ENCODE results near the gene CAMK1G.

The CAMK1G gene

DNA sequence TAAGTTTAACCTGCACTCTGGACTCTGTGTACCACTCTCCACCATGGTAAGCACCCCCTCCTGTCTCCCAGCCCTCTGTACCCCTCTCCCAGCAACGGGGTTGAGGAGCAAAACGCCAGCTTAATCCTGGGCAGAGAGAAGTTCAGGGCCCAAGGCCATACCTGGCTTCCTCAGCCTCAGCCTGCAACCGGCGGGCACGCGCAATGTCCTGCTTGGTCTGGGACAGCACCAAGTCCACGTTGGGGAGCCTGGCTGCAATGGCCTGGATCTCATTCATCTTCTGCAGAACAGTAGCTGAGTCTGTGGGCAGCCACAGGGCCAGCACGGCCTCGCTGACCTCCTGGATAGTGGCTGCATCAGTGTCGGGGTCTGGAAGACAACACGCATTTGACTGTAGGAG is 34.8 kb downstream of the CAMK1G start:
- no peak for DNase-seq

DNA sequence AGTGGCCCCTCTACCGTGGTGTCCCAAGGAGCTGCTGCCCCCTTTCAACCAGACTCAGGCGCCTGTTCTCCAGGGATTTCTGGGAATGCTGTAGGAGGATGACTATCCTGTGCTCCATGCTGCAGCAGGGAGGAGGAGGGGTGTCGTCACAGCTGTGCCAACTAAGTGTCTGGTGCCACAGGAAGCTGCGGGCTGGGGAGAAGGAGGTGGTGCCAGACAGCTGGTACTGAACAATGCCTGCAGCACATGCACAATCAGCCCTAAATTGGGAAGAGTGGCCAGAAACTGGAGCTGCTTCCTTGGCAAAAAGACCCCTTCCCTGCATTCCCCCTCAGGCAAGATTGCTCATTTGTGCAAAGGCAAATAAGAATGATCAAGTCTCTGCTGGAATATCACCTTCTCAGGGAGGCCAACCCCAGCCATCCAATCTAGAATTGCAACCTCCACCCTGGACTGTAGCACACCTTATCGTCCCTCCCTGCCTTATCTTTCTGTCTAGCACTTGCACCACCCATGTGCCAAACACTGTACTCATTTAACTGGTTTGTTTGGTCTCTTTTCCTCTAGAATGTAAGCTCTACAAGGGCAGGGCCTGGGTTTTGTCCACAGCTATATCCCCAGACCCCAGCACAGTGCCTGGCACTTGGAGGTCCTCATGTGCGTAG is 35.4 kb downstream of the CAMK1G start:
- DNase-seq: peak in 51 of 56 donors; percentile 9 to 92 (median 68)

DNA sequence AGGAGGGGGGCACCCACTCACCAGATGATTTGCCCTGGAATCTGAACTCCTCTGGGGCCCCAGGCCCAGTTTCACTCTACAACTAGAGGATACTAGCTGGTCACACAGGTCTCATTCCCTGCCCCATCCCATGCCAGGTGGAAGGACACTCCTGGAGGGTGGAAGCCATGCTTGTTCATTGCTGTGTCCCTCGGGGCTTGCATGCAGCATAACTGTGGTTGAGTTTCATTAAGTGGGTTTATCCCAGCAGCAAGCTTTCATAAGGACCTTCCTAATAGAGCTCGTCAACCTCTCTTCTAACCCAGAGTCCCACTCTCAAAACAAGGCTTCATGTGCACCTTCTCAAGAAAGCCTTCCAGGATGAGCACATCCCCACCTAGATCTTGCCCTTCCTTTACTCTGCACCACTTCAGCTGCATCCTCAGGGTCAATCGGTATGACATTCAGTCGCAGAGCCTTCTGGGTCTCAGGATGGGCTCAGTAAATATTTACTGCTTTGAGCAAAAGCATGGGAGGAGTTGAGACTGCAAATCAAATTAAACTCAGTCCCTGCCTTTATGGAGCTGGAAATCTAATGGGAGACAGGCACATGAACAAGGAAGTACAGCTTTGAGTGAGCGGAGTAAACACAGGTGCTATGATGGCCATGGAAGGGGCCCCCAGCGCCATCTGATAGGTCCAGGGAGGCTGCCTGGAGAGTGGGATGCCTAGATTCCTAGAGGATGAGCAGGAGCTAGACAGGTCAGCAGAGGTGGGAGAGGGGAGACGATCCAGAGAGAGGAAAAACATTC is 36.4 kb downstream of the CAMK1G start:
- no peak for DNase-seq

DNA sequence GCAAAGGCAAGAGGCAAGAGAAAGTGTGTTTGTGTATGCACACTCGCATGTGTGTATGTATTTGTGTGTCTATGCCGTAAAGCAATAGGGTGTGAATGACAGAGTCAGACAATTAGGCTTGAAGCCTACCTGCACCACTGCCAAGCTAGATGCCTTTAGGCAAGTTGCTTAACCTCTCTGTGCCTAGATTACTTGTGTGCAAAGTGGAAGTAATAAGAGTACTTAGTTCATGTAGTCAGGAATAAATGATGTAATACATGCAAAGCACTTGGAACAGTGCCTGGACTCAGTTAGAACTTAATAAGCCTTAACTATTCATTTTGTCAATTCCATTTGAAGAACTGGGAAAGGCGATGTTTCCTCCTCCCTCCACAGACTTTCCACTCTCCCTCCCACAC is 37.0 kb downstream of the CAMK1G start:
- DNase-seq: no peak

DNA sequence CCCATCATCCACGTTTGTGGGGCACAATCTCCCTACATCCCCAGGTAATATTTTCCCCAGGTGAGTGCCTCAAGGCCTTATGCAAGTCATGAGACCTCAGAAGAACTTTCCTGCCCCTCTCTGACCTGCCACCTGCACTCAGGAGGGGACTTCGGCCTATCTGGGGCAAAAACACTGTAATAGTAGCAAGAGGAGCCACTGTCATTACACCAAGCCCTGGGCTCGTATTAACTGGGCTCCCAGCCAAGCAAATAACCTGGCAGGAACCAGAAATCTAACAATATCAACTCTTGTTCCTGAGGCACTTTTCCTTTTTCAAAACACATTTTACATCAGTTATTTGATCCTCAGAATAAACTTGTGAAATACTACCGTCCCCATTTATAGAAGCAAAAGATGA is 37.8 kb downstream of the CAMK1G start:
- no peak for DNase-seq

DNA sequence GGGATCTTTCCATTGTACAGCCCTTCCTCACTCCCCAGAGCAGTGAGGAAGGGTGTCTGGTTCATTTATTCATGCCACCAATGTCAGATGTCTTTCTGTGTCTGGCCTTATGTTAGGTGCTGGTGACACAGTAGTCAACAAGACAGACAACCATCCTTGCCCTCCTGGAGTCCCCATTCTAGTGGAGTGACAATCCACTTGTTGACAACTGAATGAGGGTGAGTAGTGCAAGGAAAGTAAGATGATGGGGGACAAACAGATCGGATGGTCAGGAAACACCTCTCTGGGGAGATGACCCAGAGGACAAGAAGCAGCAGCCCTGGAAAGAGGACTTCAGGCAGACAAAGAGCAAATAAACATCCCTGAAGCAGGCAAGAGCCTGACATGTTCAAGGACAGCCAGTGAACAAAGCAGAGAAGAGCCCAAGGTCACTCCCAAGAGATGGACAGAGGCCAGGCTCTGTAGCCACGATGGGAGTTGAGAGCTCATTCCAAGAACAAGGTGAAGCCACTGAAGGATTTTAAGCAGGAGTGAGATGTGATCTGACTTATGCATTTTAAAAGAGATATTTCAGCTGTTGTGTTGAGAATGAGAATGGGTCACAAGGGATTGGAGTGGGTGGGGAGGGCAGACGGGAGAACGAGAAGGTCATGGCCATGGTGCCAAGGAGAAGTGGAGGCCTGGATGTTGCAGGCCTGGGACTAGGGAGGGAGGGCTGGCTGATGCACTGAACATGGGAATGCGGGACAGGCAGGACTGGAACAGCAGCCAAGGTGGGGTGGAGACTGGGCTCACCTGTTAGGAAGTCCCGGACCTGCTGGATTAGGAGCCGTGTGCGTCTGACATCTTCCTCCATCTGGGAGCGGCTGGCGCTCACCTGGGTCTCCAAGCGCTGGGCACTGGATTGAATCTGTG is 38.5 kb downstream of the CAMK1G start:
- no peak for DNase-seq

DNA sequence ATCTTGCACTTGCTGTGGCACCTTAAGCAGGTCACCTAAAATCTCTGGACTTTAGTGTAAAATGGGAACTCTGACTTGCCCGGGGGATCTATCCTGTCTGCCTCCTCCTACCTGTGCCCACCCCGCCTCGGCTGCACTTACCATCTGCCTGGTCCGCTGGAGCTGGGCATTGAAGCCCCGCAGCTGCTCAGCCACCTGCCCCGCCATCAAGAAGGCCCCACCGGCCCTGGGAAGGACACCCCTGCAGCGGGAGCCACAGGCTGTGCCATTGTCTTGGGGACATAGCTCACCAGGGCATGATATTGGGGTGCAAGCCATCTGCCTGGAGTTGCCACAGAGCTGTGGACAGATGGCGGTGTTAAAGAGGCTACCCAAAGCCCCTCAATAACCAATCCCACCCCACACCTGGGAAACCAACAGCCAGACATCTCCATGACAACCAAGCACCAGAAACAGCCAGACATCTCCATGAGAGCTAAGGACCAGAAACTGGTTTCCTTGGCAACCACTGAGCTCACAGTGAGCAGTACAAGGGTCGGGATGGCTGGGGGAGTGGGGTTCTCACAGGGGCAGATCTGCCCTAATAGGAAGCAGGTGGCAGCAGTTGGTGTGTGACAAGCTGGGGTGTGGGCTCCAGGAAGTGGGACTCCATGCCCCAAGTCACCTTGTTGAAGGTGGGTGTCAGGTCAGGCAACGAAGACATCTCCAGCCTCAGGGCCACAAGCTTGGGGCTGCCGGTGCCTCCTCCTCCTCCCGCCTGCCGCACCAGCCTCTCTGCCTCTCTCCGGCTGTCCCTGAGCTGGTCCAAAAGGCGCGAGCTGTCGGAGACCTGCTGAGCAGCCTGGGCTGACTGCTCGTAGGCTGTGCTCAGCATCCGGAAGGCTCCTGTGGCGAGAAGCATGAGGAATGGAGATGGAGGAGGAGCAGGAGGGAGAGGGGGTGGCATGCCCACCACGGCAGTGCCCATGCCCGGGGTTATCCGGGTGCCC is 39.6 kb downstream of the CAMK1G start:
- peak in 8 of 56 donors; percentile 11 to 50 (median 22) for DNase-seq

DNA sequence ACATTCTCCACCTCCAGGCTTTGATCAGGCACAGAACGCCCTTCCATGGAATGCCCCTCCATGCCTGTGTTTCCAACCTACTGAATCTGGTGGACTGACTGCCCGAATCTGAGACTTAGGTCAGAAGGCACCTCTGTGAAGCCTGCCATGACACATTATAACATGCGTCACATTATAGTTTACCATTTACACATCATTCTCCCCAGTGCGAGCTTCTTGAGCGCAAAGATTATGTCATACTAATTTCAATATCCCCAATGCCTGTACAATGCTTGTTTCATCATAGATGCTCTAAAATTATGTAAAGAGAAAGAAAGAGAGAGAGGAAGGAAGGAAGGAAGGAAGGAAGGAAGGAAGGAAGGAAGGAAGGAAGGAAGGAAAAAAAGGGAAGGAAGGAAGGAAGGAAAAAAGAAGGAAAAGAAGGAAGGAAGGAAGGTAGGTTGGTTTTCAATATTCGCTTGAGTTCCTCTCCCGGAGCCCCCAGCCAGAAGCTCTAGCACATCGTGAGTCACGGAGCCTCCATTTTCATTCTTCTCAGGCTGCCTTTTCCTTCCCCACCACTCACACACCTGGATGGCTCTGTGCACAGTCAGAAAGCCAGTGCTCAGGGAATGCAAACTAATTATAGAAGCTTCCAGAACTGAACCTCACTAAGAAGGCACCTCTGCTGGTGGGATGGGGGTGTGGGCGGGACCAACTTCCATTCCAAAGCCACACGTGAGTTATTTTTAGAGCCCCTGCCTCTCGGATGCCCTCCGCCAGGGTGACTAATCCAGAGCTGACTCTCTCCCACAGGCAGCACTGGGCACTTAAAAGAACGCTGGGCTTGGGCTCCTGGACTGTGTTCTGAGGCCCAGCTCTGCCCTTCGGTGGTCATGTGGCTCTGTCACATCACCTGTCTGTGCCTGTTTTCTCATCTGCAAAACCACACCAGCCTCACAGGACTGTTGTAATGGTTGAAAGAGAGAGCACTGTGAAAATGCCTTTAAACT is 41.3 kb downstream of the CAMK1G start:
- DNase-seq: peak in 10 of 56 donors; percentile 11 to 49 (median 26)

DNA sequence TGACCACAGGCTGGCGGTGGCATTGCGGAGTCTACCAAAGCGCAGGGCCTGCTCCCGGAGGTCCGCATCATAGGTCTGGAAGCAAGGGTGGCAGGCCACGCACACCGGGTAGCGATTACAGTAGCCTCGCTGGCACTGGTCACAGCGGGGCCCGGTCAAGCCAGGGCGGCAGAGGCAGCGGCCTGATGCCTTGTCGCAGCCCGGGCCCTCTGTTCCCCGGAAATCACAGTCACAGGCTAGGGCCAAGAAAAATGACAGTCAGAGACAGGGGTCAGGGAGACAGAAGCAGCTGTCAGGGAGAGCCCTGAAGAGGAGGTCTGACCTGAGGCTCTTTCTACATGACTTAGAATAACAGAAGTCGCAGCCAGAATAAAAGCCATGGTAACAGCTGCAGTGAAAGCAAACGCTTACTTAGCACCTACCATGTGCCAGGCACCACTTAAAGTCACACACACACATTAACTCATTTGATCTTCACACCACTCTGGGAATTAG is 42.3 kb downstream of the CAMK1G start:
- peak in 4 of 56 donors; percentile 12 to 23 (median 18) for DNase-seq

DNA sequence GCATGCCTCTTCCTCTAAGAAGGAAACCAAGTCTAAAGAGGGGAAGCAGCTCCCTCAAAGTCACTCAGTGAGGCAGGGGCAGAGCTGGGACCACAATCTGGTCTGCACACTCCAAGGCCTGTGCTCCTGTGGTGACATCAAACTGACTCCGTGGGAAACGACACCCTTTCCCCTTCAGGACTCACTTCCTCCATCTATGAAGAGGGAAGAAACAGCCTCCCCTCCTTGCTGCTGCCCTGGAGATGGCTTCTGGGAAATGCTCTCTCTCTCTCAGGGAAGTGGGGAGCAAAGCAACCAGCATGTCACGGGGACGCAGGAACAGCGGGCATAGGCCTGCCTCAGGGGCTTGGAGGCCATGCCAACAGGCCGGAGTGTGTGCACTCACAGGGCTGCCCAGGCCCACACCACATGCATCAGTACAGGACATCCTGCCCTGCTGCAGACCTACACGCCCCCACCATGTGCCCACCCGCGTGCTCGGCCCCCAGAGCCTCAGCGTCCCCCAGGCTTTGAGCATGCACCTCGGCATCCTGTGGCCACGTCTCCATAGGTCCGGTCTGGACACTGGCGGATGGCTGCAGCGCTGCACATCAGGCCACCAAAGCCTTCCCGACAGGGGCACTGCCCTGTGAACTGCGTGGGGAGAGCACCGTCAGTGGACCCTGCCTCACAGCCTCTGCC is 43.0 kb downstream of the CAMK1G start:
- no peak for DNase-seq

DNA sequence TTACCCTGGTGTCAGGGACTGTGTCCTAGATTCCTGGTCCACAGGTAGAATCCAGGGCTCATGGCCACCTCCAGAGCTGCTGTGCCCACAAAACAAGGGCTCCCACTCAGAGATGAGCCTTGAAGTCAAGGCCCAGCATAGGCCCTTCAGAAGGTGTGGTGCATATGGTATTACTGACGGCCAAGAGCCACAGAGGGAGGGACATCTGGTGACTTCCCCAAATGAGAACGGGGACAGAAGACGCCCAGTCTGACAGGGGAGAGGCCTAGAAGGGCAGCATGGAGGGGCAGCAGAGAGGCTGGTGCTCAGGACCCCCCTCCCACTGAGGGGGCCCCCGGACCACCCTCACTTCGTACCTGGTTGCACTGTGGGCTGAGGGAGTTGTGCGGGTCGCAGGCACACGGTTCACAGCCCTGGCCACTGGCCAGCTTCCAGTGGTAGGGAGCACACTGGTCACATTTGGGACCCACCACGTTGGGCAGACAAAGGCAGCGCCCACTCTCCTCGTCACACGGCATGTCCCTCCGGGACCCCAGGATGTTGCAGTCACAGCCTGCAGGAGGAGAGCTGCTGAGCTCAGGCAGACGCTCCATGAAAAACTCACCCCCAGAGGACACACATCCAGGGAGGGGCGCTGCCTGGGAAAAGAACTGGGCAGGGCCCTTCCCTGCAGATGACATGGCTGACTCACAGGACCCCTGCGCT is 43.7 kb downstream of the CAMK1G start:
- DNase-seq: peak in 2 of 56 donors; percentile 36 to 53

DNA sequence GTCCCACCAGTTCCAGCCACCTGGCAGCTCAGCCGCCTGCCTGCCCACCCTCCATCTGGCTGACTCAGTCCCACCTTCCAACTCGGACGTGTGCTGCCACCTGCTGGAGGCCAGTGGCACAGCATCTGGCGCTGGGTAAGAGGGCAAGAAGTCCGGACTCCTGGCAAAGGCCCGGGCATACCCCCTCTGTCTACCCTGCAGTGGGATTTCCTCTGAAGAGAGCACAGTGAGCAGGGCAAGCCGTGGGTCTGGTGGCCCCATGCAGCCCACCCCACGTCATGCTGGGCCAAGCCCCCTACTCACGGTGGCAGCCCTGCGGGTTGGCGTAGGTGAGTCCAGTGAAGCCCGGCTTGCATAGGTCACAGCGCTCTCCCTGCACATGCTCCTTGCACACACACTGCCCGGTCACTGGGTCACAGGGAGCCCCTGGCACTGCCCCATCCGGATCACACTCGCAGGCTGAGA is 44.2 kb downstream of the CAMK1G start:
- peak in 51 of 56 donors; percentile 20 to 91 (median 69) for DNase-seq

DNA sequence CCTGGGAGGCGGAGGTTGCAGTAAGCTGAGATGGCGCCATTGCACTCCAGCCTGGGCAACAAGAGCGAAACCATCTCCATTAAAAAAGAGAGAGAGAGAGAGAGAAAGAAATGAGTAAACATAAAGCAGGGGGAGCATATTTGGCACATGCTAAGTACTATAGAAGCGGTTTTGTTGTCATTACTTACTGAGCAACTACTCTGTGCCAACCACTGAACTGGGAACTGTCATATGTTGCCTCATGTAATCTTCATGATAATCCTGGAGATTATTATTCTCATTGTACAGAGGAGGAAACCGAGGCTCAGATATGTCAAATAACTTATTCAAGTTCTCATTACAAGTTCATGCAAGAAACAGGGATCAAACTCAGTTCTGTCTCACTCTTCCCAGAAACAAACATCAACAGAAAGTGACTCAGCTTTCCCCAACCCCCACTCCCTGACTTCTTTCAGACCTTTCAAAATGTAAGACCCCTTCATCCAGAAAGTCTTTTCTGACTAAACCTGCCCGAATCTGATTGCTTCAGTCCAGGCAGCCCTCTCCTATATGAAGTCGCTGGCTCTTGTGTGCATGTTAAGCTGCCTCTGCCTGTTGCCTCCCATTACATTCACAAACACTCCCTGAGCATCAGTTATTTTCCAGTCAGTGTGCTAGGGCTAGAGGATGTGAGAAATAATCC is 45.2 kb downstream of the CAMK1G start:
- DNase-seq: no peak

DNA sequence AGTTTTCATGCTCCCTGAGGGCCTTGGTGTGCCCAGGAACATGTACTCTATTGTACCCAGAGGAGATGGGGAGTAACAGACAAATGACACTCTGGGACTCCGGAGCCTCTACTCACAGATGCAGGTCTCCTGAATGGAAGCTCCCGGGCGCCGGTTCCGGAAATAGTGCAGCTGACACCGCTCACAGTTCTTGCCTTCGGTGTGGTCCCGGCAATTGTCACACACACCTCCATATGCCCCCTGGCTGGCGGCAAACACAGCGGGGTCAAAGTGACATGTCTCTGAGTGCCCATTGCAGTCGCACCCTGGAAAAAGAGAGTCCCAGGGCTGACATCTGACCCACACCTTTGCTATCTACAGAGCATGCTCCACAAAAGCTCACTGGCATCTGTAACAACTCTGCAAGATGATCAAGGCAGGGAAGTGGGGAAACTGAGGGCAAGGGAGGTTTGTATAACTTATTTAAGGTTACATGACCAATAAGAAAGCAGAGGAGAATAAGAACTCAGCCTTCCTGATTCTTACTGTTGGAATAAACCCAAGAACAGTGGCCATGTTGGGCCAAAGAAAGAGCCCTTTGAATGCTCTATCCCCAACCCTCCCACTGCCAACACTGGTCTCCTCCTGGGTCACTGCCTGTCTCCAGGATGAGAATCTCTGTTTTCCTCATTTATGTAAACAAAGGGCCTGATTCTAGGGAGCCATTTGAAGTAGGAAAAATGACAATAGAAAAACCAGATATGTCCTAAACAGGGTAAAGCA is 46.3 kb downstream of the CAMK1G start:
- DNase-seq: peak in 28 of 56 donors; percentile 5 to 62 (median 37)

DNA sequence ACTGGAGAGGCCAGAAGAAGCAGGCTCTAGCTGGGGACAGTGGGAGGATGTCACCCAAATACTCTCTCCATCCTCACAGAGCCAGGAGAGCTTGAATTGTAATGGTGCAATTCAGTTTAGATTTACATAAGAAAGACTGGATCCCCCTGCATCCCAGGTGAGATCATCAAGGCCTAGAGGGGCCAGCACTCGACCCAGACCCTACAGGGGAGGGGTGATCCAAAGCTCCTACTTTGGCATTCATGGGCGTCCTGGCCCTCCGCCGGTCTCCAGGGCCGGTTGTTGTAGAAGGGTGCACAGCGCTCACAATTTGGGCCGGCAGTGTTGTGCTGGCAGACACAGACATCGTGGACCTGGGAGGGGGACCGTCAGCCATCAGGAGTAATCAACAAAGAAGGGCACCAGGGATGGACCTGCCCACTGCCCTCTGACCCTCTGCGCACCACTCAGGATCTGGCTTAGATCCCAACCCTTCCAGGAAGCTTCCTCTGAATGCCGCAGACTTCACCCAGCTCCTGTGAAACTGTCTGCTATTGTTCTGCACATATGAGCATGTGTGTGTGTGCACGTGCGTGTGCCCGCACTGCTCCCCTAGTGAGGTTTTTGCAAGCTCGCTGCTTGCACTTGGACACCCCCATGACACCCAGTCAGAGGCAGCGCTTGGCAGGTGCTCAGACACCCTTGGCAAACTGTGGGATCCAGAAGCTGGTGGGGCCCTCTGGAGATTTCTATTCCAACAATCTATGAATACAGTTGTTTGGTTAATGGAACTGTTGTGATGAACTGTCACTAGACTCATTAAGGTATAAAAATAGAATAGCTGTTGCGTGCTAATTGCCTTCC is 47.1 kb downstream of the CAMK1G start:
- DNase-seq: peak in 16 of 56 donors; percentile 11 to 69 (median 31)

Data from nucleus accumbens (tissue), 56 donors.